B cell (primary cell): Measurements from ENCODE around the gene PNKP.

ENCODE experiments used
- CTCF ChIP-seq: fragments of 200-600 bp; IDR thresholded peaks from one replicate; pipeline ENCODE4 v1.8.0; 2022; ENCODE audit warnings: antibody characterized with exemption, mild to moderate bottlenecking
- EZH2 ChIP-seq: IDR thresholded peaks from 2 replicates; pipeline ENCODE4 v1.6.1; 2012; ENCODE audit warnings: borderline replicate concordance, low read depth, mild to moderate bottlenecking, moderate library complexity, low read length; ENCODE audit not compliant: insufficient read depth, poor library complexity, severe bottlenecking

- TF ChIP-seq CTCF (no peak), EZH2 (no peak)
These were observed 26.8 kb upstream of the PNKP start for GRCh38 chr19:49894011-49894664.
